HEK293 (cell line): ENCODE data around the gene RHCG.

Experiments used
- CTCF ChIA-PET: fragments of 350-600 bp; formaldehyde crosslinking; extraction: SDS; loops from one replicate; lab custom pipeline; 2021; ENCODE audit warnings: antibody characterized with exemption; lab: Yijun Ruan, JAX
- POLR2A ChIA-PET: fragments of 300-600 bp; formaldehyde crosslinking; extraction: SDS; loops from one replicate; lab custom pipeline; 2020; ENCODE audit warnings: antibody characterized with exemption, inconsistent platforms; lab: Yijun Ruan, JAX
- H3K27ac ChIP-seq: fragments of 200-500 bp; sonication (Bioruptor generic); 2 replicates; pipeline ENCODE4 v1.5.1; 2014; ENCODE audit warnings: low read depth, low read length, control low read depth, inconsistent platforms; ENCODE audit errors: extremely low read depth
- H3K36me3 ChIP-seq, 2 experiments: fragments of 200-500 bp in 1 of 2; sonication (Bioruptor generic) in 1 of 2; 1 replicate in 1 of 2; 2 replicates in 1 of 2; pipeline ENCODE4 v1.5.1; 2014 to 2017; ENCODE audit warnings: inconsistent platforms in 2 of 2, low read length in 2 of 2; ENCODE audit not compliant: control insufficient read depth in 2 of 2, insufficient read depth in 1 of 2
- H3K4me1 ChIP-seq: fragments of 200-500 bp; sonication (Bioruptor generic); 2 replicates; pipeline ENCODE4 v1.5.1; 2014; ENCODE audit warnings: mild to moderate bottlenecking, low read length, inconsistent platforms; ENCODE audit not compliant: control insufficient read depth, insufficient read depth
- H3K4me3 ChIP-seq: 2 replicates; pipeline ENCODE4 v1.5.1; 2011; ENCODE audit warnings: low read depth, mild to moderate bottlenecking, control low read depth, low read length, moderate library complexity
- H3K9me3 ChIP-seq: fragments of 200-500 bp; sonication (Bioruptor generic); 2 replicates; pipeline ENCODE4 v1.5.1; 2014; ENCODE audit warnings: low read depth, low read length, inconsistent platforms; ENCODE audit not compliant: control insufficient read depth, insufficient read depth
- BCL11A ChIP-seq: fragments of 450-650 bp; formaldehyde crosslinking; IDR thresholded peaks from 2 replicates; pipeline ENCODE4 v1.5.1; 2016; ENCODE audit warnings: low read depth, missing biosample characterization, missing genetic modification characterization
- FEZF1 ChIP-seq: fragments of 450-650 bp; formaldehyde crosslinking; IDR thresholded peaks from 2 replicates; pipeline ENCODE4 v1.5.1; 2016; ENCODE audit warnings: missing biosample characterization, missing genetic modification characterization
- MYNN ChIP-seq: fragments of 450-650 bp; formaldehyde crosslinking; IDR thresholded peaks from 2 replicates; pipeline ENCODE4 v1.5.1; 2016; ENCODE audit warnings: missing biosample characterization, missing genetic modification characterization, borderline replicate concordance
- PRDM10 ChIP-seq: fragments of 450-650 bp; formaldehyde crosslinking; IDR thresholded peaks from 2 replicates; pipeline ENCODE4 v1.5.1; 2016; ENCODE audit warnings: missing biosample characterization, missing genetic modification characterization
- SCRT1 ChIP-seq: fragments of 450-650 bp; formaldehyde crosslinking; IDR thresholded peaks from 2 replicates; pipeline ENCODE4 v1.5.1; 2016; ENCODE audit warnings: missing biosample characterization, missing genetic modification characterization, borderline replicate concordance
- TRIM28 ChIP-seq: IDR thresholded peaks from 2 replicates; pipeline ENCODE4 v1.6.1; 2011; ENCODE audit warnings: low read length, control low read depth, borderline replicate concordance
- ZBTB1 ChIP-seq: fragments of 450-650 bp; formaldehyde crosslinking; IDR thresholded peaks from 2 replicates; pipeline ENCODE4 v1.5.1; 2016; ENCODE audit warnings: missing biosample characterization, missing genetic modification characterization
- ZBTB17 ChIP-seq: fragments of 450-650 bp; formaldehyde crosslinking; IDR thresholded peaks from 2 replicates; pipeline ENCODE4 v1.5.1; 2016; ENCODE audit warnings: missing biosample characterization, missing genetic modification characterization
- ZBTB21 ChIP-seq: fragments of 450-650 bp; formaldehyde crosslinking; IDR thresholded peaks from 2 replicates; pipeline ENCODE4 v1.5.1; 2017; ENCODE audit warnings: missing biosample characterization, missing genetic modification characterization
- ZNF248 ChIP-seq: fragments of 450-650 bp; formaldehyde crosslinking; IDR thresholded peaks from 2 replicates; pipeline ENCODE4 v1.5.1; 2017; ENCODE audit warnings: missing biosample characterization, missing genetic modification characterization
- ZNF514 ChIP-seq: fragments of 450-650 bp; formaldehyde crosslinking; IDR thresholded peaks from 2 replicates; pipeline ENCODE4 v1.5.1; 2016; ENCODE audit warnings: missing biosample characterization, missing genetic modification characterization
- ZNF558 ChIP-seq: fragments of 450-650 bp; formaldehyde crosslinking; IDR thresholded peaks from 2 replicates; pipeline ENCODE4 v1.5.1; 2016; ENCODE audit warnings: missing biosample characterization, missing genetic modification characterization
- ZNF629 ChIP-seq: fragments of 450-650 bp; formaldehyde crosslinking; IDR thresholded peaks from 2 replicates; pipeline ENCODE4 v1.5.1; 2017; ENCODE audit warnings: missing biosample characterization, missing genetic modification characterization
- ZNF704 ChIP-seq: fragments of 450-650 bp; formaldehyde crosslinking; IDR thresholded peaks from 2 replicates; pipeline ENCODE4 v1.5.1; 2016; ENCODE audit warnings: missing biosample characterization, missing genetic modification characterization
- ZSCAN23 ChIP-seq: fragments of 450-650 bp; formaldehyde crosslinking; IDR thresholded peaks from 2 replicates; pipeline ENCODE4 v1.5.1; 2016; ENCODE audit warnings: missing biosample characterization, missing genetic modification characterization
- TF ChIP-seq, protein P1 (sequence below): fragments of 450-650 bp; formaldehyde crosslinking; IDR thresholded peaks from 2 replicates; pipeline ENCODE4 v1.5.1; 2016; ENCODE audit warnings: missing biosample characterization, missing genetic modification characterization
- TF ChIP-seq, protein P2 (sequence below): fragments of 450-650 bp; IDR thresholded peaks from 2 replicates; pipeline ENCODE4 v1.5.1; 2018; ENCODE audit warnings: missing biosample characterization, missing genetic modification characterization

RHCG gene

DNA sequence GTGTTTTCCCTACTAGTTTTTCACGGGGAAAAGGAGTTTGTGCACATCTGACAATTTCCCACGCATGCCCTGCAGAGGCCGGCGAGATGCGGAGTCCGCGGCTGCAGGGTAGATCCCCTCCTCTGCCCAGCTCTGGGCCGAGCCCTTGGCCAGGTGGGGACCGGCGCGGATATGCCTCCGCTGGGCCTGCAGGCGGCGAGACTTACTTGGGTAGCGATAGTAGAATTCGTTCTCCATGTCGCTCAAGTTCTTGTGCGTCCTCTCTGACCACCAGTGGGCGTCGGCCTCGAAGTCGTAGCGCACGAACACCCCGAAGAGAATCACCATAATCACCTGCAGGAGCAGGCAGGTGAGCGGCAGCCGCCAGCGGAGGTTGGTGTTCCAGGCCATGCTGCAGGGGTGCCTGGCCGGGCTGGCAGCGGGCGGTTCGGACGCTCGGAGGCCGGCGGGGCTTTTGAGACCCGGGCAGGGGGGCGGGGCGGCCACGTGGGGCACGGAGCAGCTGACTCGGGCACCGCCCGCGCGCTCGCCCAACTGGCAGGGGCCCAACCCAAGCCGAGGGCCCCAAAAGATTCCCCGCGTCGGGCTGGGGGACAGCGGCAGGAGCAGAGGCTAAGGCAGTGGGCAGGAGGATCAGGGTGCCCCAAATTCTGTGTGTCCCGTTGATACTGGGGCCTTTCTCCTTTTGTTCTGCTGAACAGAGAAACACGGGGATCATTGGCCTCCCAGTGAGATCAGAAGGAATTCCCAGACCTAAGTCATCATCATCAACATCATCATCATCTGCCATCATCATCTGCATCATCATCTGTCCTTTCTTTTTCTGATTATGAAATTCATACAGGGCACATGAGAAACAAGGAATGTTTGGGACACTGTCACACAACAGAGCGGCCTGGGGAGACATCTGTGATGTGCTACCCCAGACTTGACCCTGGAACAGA is at the start of gene RHCG:
Gene RHCG (minus strand): TSS at position 429 of the 944 bp plus-strand sequence. CDS start 39 bp downstream, at position 390.
- ChIA-PET POLR2A (no interaction called here), CTCF (interaction anchor here (0.6 to 2.4 kb wide), 9 partner anchors 9 to 501 kb away, joined by 3 to 9 read pairs (median 4); partner anchors contain the start of gene TICRR)
- no peaks in the 10 kb centered on the region for H3K4me1 ChIP-seq
- H3K9me3 ChIP-seq: no peaks in the 10 kb centered on the region
- no peak within 1 kb of the TSS for H3K4me3 ChIP-seq
- no peak for TF ChIP-seq SCRT1 (tag by site-specific recombination)
- TF ChIP-seq, protein P1, sequence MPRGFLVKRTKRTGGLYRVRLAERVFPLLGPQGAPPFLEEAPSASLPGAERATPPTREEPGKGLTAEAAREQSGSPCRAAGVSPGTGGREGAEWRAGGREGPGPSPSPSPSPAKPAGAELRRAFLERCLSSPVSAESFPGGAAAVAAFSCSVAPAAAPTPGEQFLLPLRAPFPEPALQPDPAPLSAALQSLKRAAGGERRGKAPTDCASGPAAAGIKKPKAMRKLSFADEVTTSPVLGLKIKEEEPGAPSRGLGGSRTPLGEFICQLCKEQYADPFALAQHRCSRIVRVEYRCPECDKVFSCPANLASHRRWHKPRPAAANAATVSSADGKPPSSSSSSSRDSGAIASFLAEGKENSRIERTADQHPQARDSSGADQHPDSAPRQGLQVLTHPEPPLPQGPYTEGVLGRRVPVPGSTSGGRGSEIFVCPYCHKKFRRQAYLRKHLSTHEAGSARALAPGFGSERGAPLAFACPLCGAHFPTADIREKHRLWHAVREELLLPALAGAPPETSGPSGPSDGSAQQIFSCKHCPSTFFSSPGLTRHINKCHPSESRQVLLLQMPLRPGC (tag by site-specific recombination): no peak
- TF ChIP-seq ZBTB17 (tag by site-specific recombination): 0 out of 2 replicates have a peak, but pooled peaks have one; percentile 18
- 0 out of 2 replicates have a peak, but pooled peaks have one; percentile 26 for TF ChIP-seq ZNF629 (tag by site-specific recombination)
- no peak for TF ChIP-seq BCL11A (tag by site-specific recombination)
- TF ChIP-seq ZSCAN23 (tag by site-specific recombination): no peak
- TF ChIP-seq ZBTB21 (tag by site-specific recombination): peak; percentile 23; the same call in 1 of the 2 replicates
- no peak for TF ChIP-seq PRDM10
- TF ChIP-seq, protein P2, sequence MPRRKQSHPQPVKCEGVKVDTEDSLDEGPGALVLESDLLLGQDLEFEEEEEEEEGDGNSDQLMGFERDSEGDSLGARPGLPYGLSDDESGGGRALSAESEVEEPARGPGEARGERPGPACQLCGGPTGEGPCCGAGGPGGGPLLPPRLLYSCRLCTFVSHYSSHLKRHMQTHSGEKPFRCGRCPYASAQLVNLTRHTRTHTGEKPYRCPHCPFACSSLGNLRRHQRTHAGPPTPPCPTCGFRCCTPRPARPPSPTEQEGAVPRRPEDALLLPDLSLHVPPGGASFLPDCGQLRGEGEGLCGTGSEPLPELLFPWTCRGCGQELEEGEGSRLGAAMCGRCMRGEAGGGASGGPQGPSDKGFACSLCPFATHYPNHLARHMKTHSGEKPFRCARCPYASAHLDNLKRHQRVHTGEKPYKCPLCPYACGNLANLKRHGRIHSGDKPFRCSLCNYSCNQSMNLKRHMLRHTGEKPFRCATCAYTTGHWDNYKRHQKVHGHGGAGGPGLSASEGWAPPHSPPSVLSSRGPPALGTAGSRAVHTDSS (tag by site-specific recombination): 0 out of 2 replicates have a peak, but pooled peaks have one; percentile 45
- no peaks in the 10 kb centered on the region for H3K36me3 ChIP-seq
- H3K27ac ChIP-seq: no peak within 1 kb of the TSS

GRCh38 chr15:89543389-89543788 is 47.0 kb upstream of the RHCG start:
- Histone ChIP-seq H3K36me3 (no peaks in the 10 kb centered on the region), H3K9me3 (no peaks in the 10 kb centered on the region; the same call in 1 of the 2 replicates), H3K27ac (no peak overlapping the region), H3K4me1 (no peaks in the 10 kb centered on the region), H3K4me3 (no peak overlapping the region)
- ChIA-PET CTCF (interaction anchor here (0.5 to 0.8 kb wide), 3 partner anchors 17 to 854 kb away, joined by 3 to 6 read pairs (median 3); no protein-coding TSS in a partner anchor), POLR2A (interaction anchor here (0.7 kb wide), 1 partner anchor 199 kb away, joined by 3 read pairs; no protein-coding TSS in a partner anchor)
- TF ChIP-seq ZNF558 (tag by site-specific recombination): no peak
- TF ChIP-seq TRIM28: peak; percentile 34; the same call in 1 of the 2 replicates

GRCh38 chr15:89542369-89542768 is 46.0 kb upstream of the RHCG start:
- H3K4me1 ChIP-seq: no peaks in the 10 kb centered on the region
- no peak for TF ChIP-seq ZNF514
- no peak for TF ChIP-seq ZNF704 (tag by site-specific recombination)
- TF ChIP-seq ZNF248 (tag by site-specific recombination): no peak
- TF ChIP-seq ZBTB1 (tag by site-specific recombination): no peak
- TF ChIP-seq FEZF1 (tag by site-specific recombination): no peak
- no peak for TF ChIP-seq MYNN
- H3K27ac ChIP-seq: no peak overlapping the region
- peaks cover 4% of the 10 kb centered on the region; the same call in 1 of the 2 replicates for H3K9me3 ChIP-seq
- no peaks in the 10 kb centered on the region for H3K36me3 ChIP-seq
- ChIA-PET POLR2A (interaction anchor here (0.7 kb wide), 1 partner anchor 8 kb away, joined by 4 read pairs; no protein-coding TSS in a partner anchor), CTCF (interaction anchor here (0.6 to 2.0 kb wide), 5 partner anchors 12 to 491 kb away, joined by 3 to 9 read pairs (median 3); no protein-coding TSS in a partner anchor)
- H3K4me3 ChIP-seq: no peak overlapping the region
